Lung (tissue), 12 donors: ENCODE results near the gene STK24. TPM values are rescaled to one million over a fixed set of nuclear protein-coding genes. Genes with fewer than 3 reads are reported as not detected.

ENCODE experiments used
- ATAC-seq: fragments of 200-7000 bp; cut with Tn5 transposase; one replicate; pipeline ENCODE4 v1.9.1; 2020; ENCODE audit warnings: moderate number of reproducible peaks; ENCODE audit not compliant: insufficient read depth, low FRiP score
- DNase-seq, 3 donors: peaks; one replicate each; pipeline ENCODE4 v3.0.0-alpha.2; 2013 to 2017
- H3K27ac ChIP-seq, 2 donors: one replicate each; pipeline ENCODE4 v1.5.1; 2013; ENCODE audit warnings: mild to moderate bottlenecking in 2 of 2, moderate library complexity in 2 of 2, control low read depth in 1 of 2, inconsistent platforms in 1 of 2, low read depth in 1 of 2, low read length in 1 of 2
- H3K27me3 ChIP-seq, 3 donors: one replicate each; pipeline ENCODE4 v1.5.1; 2013; ENCODE audit warnings: low read length in 2 of 3; ENCODE audit not compliant: control insufficient read depth in 3 of 3, insufficient read depth in 3 of 3
- H3K36me3 ChIP-seq, 4 donors: one replicate each; pipeline ENCODE4 v1.5.1; 2013; ENCODE audit warnings: low read length in 4 of 4, mild to moderate bottlenecking in 1 of 4, moderate library complexity in 1 of 4; ENCODE audit not compliant: control insufficient read depth in 4 of 4, insufficient read depth in 4 of 4
- H3K4me1 ChIP-seq, 5 donors: one replicate each; pipeline ENCODE4 v1.5.1; 2013; ENCODE audit warnings: low read length in 5 of 5, mild to moderate bottlenecking in 2 of 5, moderate library complexity in 1 of 5; ENCODE audit not compliant: control insufficient read depth in 5 of 5, insufficient read depth in 5 of 5
- H3K4me3 ChIP-seq: one replicate; pipeline ENCODE4 v1.5.1; 2013; ENCODE audit warnings: mild to moderate bottlenecking, control low read depth, moderate library complexity
- H3K9ac ChIP-seq, 2 donors: one replicate each; pipeline ENCODE4 v1.5.1; 2013; ENCODE audit warnings: low read length in 2 of 2, control low read depth in 1 of 2; ENCODE audit not compliant: insufficient read depth in 1 of 2
- H3K9me3 ChIP-seq, 4 donors: one replicate each; pipeline ENCODE4 v1.5.1; 2013; ENCODE audit warnings: low read length in 3 of 4, mild to moderate bottlenecking in 1 of 4, moderate library complexity in 1 of 4; ENCODE audit not compliant: control insufficient read depth in 4 of 4, insufficient read depth in 3 of 4
- WGBS, 2 donors: extraction: QIAGEN DNeasy Blood & Tissue Kit; methylation state at CpG; one replicate each; pipeline ENCODE4 v1.1.7; 2013; 5-methylcytosine and 5-hydroxymethylcytosine counted together
- polyA plus RNA-seq, 2 donors: library from polyadenylated mRNA; stranded (reverse); fragments of 200-250 nt; gene quantifications; one replicate each; pipeline ENCODE4 v1.2.1, GENCODE V29; 2013
- total RNA-seq, 2 donors: library from RNA; depleted of rRNA in 1 of 2; stranded (reverse); fragments of >200 nt in 1 of 2; gene quantifications; one replicate each; pipeline ENCODE4 v1.2.1, GENCODE V29; 2014 to 2021
- TF ChIP-seq, protein P1 (sequence below): IDR thresholded peaks from 2 replicates; pipeline ENCODE4 v1.5.1; 2012; ENCODE audit warnings: mild to moderate bottlenecking; ENCODE audit errors: control extremely low read depth, extremely low read depth
- donor health status: control.
- donor health status: control.
- donor health status: Bipolar disorder and iron deficiency.
- donor health status: healthy.
- donor health status: DM: yes; HTN: yes; CAD: no.

The STK24 gene
- total and polyA plus RNA-seq, 4 donors = 38.0 to 102 (median 64.5) TPM

- 93 to 96% methylated on average over 10 of the region's 10 CpGs for WGBS, 2 donors
- no peak for ATAC-seq
These were observed 75.9 kb downstream of the STK24 start for GRCh38 chr13:98500963-98501421.

GRCh38 chr13:98496966-98497365, 79.9 kb downstream of the STK24 start:
- H3K9ac ChIP-seq = no peak overlapping the region
- H3K27me3 ChIP-seq = no peaks in the 10 kb centered on the region
- H3K9me3 ChIP-seq = peaks cover 0 to 1% (median 0%) of the 10 kb centered on the region in 4 donors
- WGBS, 2 donors = 88 to 97% methylated on average over 8 of the region's 8 CpGs
- DNase-seq = no peak
- peaks cover 0 to 7% (median 6%) of the 10 kb centered on the region in 4 donors for H3K36me3 ChIP-seq
- TF ChIP-seq, protein P1, sequence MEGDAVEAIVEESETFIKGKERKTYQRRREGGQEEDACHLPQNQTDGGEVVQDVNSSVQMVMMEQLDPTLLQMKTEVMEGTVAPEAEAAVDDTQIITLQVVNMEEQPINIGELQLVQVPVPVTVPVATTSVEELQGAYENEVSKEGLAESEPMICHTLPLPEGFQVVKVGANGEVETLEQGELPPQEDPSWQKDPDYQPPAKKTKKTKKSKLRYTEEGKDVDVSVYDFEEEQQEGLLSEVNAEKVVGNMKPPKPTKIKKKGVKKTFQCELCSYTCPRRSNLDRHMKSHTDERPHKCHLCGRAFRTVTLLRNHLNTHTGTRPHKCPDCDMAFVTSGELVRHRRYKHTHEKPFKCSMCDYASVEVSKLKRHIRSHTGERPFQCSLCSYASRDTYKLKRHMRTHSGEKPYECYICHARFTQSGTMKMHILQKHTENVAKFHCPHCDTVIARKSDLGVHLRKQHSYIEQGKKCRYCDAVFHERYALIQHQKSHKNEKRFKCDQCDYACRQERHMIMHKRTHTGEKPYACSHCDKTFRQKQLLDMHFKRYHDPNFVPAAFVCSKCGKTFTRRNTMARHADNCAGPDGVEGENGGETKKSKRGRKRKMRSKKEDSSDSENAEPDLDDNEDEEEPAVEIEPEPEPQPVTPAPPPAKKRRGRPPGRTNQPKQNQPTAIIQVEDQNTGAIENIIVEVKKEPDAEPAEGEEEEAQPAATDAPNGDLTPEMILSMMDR = no peak
- peak overlapping the region; percentile 1 to 62 for H3K27ac ChIP-seq
- no peak for ATAC-seq
- H3K4me3 ChIP-seq = no peak overlapping the region
- peaks cover 7 to 38% (median 12%) of the 10 kb centered on the region in 5 donors for H3K4me1 ChIP-seq

More at GRCh38 chr13:98500963-98501421, 75.9 kb downstream of the STK24 start:
- TF ChIP-seq, protein P1 = no peak
- H3K9me3 ChIP-seq = peaks cover 0 to 1% (median 0%) of the 10 kb centered on the region in 4 donors
- peaks cover 0 to 7% (median 4%) of the 10 kb centered on the region in 4 donors for H3K36me3 ChIP-seq
- H3K4me3 ChIP-seq = no peak overlapping the region
- no peak overlapping the region for H3K27ac ChIP-seq
- H3K27me3 ChIP-seq = no peaks in the 10 kb centered on the region
- no peak overlapping the region for H3K9ac ChIP-seq
- peaks cover 18 to 43% (median 30%) of the 10 kb centered on the region in 5 donors for H3K4me1 ChIP-seq
- no peak for DNase-seq

GRCh38 chr13:98496479-98496791, 80.5 kb downstream of the STK24 start:
- H3K27ac ChIP-seq = peak overlapping the region; percentile 1 to 82
- peak; percentile 16 for ATAC-seq
- WGBS, 2 donors = 49 to 76% methylated on average over 3 of the region's 3 CpGs
- TF ChIP-seq, protein P1 = no peak
- H3K9ac ChIP-seq = no peak overlapping the region
- DNase-seq = no peak
- no peaks in the 10 kb centered on the region for H3K27me3 ChIP-seq
- no peak overlapping the region for H3K4me3 ChIP-seq
- peaks cover 0 to 7% (median 6%) of the 10 kb centered on the region in 4 donors for H3K36me3 ChIP-seq
- peaks cover 7 to 41% (median 12%) of the 10 kb centered on the region in 5 donors for H3K4me1 ChIP-seq
- H3K9me3 ChIP-seq = peaks cover 0 to 1% (median 0%) of the 10 kb centered on the region in 4 donors
